Esophagus muscularis mucosa (tissue), 4 donors: ENCODE measurements around the gene NCMAP. TPM values are rescaled to one million over a fixed set of nuclear protein-coding genes. Genes with fewer than 3 reads are reported as not detected.
A peak's percentile ranks its signal among the peaks of the same experiment; 100 is the strongest.

Source experiments
- DNase-seq: peaks from one replicate; pipeline ENCODE4 v3.0.0-alpha.2; 2017; ENCODE audit errors: extremely low spot score
- H3K27ac ChIP-seq, 4 donors: fragments of 200-600 bp; sonication (generic); replicated peaks in 1 of 4; 1 replicate in 3 of 4; 2 replicates in 1 of 4; pipeline ENCODE4 v1.5.1; 2016 to 2019; ENCODE audit warnings: mild to moderate bottlenecking in 1 of 4
- H3K27me3 ChIP-seq, 4 donors: fragments of 200-600 bp; sonication (generic); one replicate each; pipeline versions ENCODE4 v1.5.1 to v1.6.0; 2016 to 2019
- H3K36me3 ChIP-seq, 4 donors: fragments of 200-600 bp; sonication (generic); one replicate each; pipeline ENCODE4 v1.5.1; 2016 to 2019
- H3K4me1 ChIP-seq, 4 donors: fragments of 200-600 bp; sonication (generic); one replicate each; pipeline ENCODE4 v1.5.1; 2016 to 2019
- H3K4me3 ChIP-seq, 4 donors: fragments of 200-600 bp; sonication (generic); 1 replicate in 2 of 4; 2 replicates in 2 of 4; pipeline ENCODE4 v1.5.1; 2016 to 2019; ENCODE audit warnings: mild to moderate bottlenecking in 4 of 4, moderate library complexity in 1 of 4
- H3K9me3 ChIP-seq, 4 donors: fragments of 200-600 bp; sonication (generic); 1 replicate in 3 of 4; 2 replicates in 1 of 4; pipeline ENCODE4 v1.5.1; 2016 to 2019
- CTCF ChIP-seq, 3 experiments: fragments of 200-600 bp in 2 of 3; fragments of 450-650 bp in 1 of 3; sonication (generic) in 2 of 3; IDR thresholded peaks; one replicate each; pipeline ENCODE4 v1.5.1; 2017 to 2019; ENCODE audit warnings: antibody characterized with exemption in 3 of 3, mild to moderate bottlenecking in 2 of 3, moderate library complexity in 1 of 3
- EP300 ChIP-seq: sonication (generic); formaldehyde crosslinking; IDR thresholded peaks from one replicate; pipeline ENCODE4 v1.6.1; 2017; ENCODE audit warnings: antibody characterized with exemption
- POLR2A ChIP-seq: fragments of 450-650 bp; IDR thresholded peaks from one replicate; pipeline ENCODE4 v1.6.1; 2017; ENCODE audit warnings: antibody characterized with exemption, moderate library complexity, mild to moderate bottlenecking, low read depth
- POLR2AphosphoS5 ChIP-seq, 2 donors: sonication (generic); formaldehyde crosslinking; IDR thresholded peaks; one replicate each; pipeline ENCODE4 v1.6.1; 2017; ENCODE audit warnings: antibody characterized with exemption in 2 of 2
- WGBS: methylation state at CpG from one replicate; pipeline ENCODE4 v1.1.5; 2018; 5-methylcytosine and 5-hydroxymethylcytosine counted together
- intact Hi-C: fragments of 100-400 bp; cut with DNase I; formaldehyde crosslinking; loops from one replicate; pipeline ENCODE4 v1.15.1; 2023
- total RNA-seq, 4 donors: library from RNA; depleted of rRNA; stranded (reverse); fragments of >200 nt; gene quantifications; one replicate each; pipeline versions ENCODE4 v1.1.0 to v1.2.1, GENCODE V29; 2016

The NCMAP gene
- total RNA-seq, 4 donors from 2014 or later = 0.17 to 0.65 (median 0.34) TPM; not detected in 1

GRCh38 chr1:24640288-24640687, 84.4 kb downstream of the NCMAP start:
- 69% methylated on average over 7 of the region's 7 CpGs for WGBS
- H3K27me3 ChIP-seq = no peaks in the 10 kb centered on the region
- intact Hi-C loops = loop anchor here (5.0 kb wide), 1 partner anchor 223 kb away; the partner anchor contains the start of gene NIPAL3
- TF ChIP-seq CTCF (IDR thresholded peaks at IDR 0.05) = no peak
- TF ChIP-seq POLR2A = no peak
- TF ChIP-seq EP300 = no peak
- TF ChIP-seq POLR2AphosphoS5 (IDR thresholded peaks at IDR 0.05) = no peak
- H3K4me3 ChIP-seq = no peak overlapping the region
- no peak for DNase-seq
- H3K27ac ChIP-seq = peak overlapping the region in 1 of 4 donors; percentile 31
- H3K4me1 ChIP-seq = peaks cover 22 to 34% (median 27%) of the 10 kb centered on the region in 4 donors
- no peaks in the 10 kb centered on the region for H3K36me3 ChIP-seq
- no peaks in the 10 kb centered on the region for H3K9me3 ChIP-seq

GRCh38 chr1:24641646-24642151, 85.8 kb downstream of the NCMAP start:
- TF ChIP-seq EP300 (no peak), POLR2AphosphoS5 (IDR thresholded peaks at IDR 0.05) (peak in 1 of 2 donors; percentile 7), POLR2A (no peak), CTCF (IDR thresholded peaks at IDR 0.05) (no peak)
- intact Hi-C loops = loop anchor here (5.0 kb wide), 1 partner anchor 224 kb away; the partner anchor contains the start of gene NIPAL3
- Histone ChIP-seq H3K27ac (peak overlapping the region; percentile 96 to 100 (median 99)), H3K9me3 (no peaks in the 10 kb centered on the region), H3K4me3 (peak overlapping the region; percentile 78 to 96 (median 92)), H3K36me3 (peaks cover 0 to 12% (median 10%) of the 10 kb centered on the region in 4 donors), H3K27me3 (no peaks in the 10 kb centered on the region), H3K4me1 (peaks cover 24 to 47% (median 37%) of the 10 kb centered on the region in 4 donors)
- peak; percentile 91 for DNase-seq
- WGBS = 22% methylated on average over 24 of the region's 24 CpGs

GRCh38 chr1:24642481-24643362, 86.8 kb downstream of the NCMAP start, which contains the start of gene SRRM1:
SRRM1 (plus strand) TSS chr1:24643302; CDS start chr1:24643327, 25 bp downstream.
- H3K27ac ChIP-seq = peak within 1 kb of the TSS; percentile 96 to 100 (median 99)
- no peaks in the 10 kb centered on the region for H3K9me3 ChIP-seq
- H3K4me3 ChIP-seq = peak within 1 kb of the TSS; percentile 78 to 96 (median 92)
- peaks cover 0 to 22% (median 20%) of the 10 kb centered on the region in 4 donors for H3K36me3 ChIP-seq
- intact Hi-C loops = loop anchor here (5.0 kb wide), 1 partner anchor 225 kb away; the partner anchor contains the start of gene NIPAL3
- peaks cover 24 to 47% (median 39%) of the 10 kb centered on the region in 4 donors for H3K4me1 ChIP-seq
- DNase-seq = peak; percentile 100
- TF ChIP-seq CTCF (IDR thresholded peaks at IDR 0.05) (peak in 1 of 3 experiments; percentile 4), POLR2AphosphoS5 (IDR thresholded peaks at IDR 0.05) (peak; percentile 100), EP300 (no peak), POLR2A (peak; percentile 99)
- H3K27me3 ChIP-seq = no peaks in the 10 kb centered on the region
- under 1% methylated on average over 30 of the region's 95 CpGs for WGBS

- H3K4me1 ChIP-seq = peaks cover 24 to 47% (median 40%) of the 10 kb centered on the region in 4 donors
- 0% methylated on average over 28 of the region's 53 CpGs for WGBS
- intact Hi-C loops = loop anchor here (5.0 kb wide), 1 partner anchor 226 kb away; the partner anchor contains the start of gene NIPAL3
- no peak for DNase-seq
- no peaks in the 10 kb centered on the region for H3K27me3 ChIP-seq
- H3K9me3 ChIP-seq = no peaks in the 10 kb centered on the region
- peaks cover 7 to 30% (median 28%) of the 10 kb centered on the region in 4 donors for H3K36me3 ChIP-seq
- H3K27ac ChIP-seq = peak overlapping the region; percentile 96 to 99 (median 98)
- TF ChIP-seq EP300 (no peak), CTCF (IDR thresholded peaks at IDR 0.05) (peak in 1 of 3 experiments; percentile 1), POLR2A (peak; percentile 45), POLR2AphosphoS5 (IDR thresholded peaks at IDR 0.05) (no peak)
- peak overlapping the region; percentile 78 to 96 (median 92) for H3K4me3 ChIP-seq
Measured at GRCh38 chr1:24643363-24644099, 87.6 kb downstream of the NCMAP start.
